ENCODE measurements around the gene GUCY1A2.

Gene GUCY1A2

GRCh38 chr11:107043242-107044006 lies 25.1 kb upstream of the GUCY1A2 start:
- Mint-ChIP-seq H3K4me3 (no peak overlapping the region), H3K9me3 (peaks cover 8% of the 10 kb centered on the region), H3K27ac (no peak overlapping the region), H3K27me3 (ENCODE audit: low read depth) (no peaks in the 10 kb centered on the region), H3K4me1 (no peaks in the 10 kb centered on the region), H3K36me3 (ENCODE audit: low read depth) (no peaks in the 10 kb centered on the region)
- no peak for TF ChIP-seq CTCF (IDR thresholded peaks at IDR 0.05; ENCODE audit: unreplicated experiment in 3 of 3)

- H3K9me3 Mint-ChIP-seq, result peaks cover 8% of the 10 kb centered on the region
- H3K4me1 Mint-ChIP-seq, result no peaks in the 10 kb centered on the region
- no peak for TF ChIP-seq CTCF (IDR thresholded peaks at IDR 0.05; ENCODE audit: unreplicated experiment in 3 of 3)
- H3K4me3 Mint-ChIP-seq, result no peak overlapping the region
- no peak overlapping the region for H3K27ac Mint-ChIP-seq
- no peaks in the 10 kb centered on the region for H3K36me3 Mint-ChIP-seq (ENCODE audit: low read depth)
- H3K27me3 Mint-ChIP-seq (ENCODE audit: low read depth), result no peaks in the 10 kb centered on the region
Observed at GRCh38 chr11:107042748-107043147, 24.5 kb upstream of the GUCY1A2 start.

- peaks cover 8% of the 10 kb centered on the region for H3K9me3 Mint-ChIP-seq
- H3K4me1 Mint-ChIP-seq, result no peaks in the 10 kb centered on the region
- TF ChIP-seq CTCF (IDR thresholded peaks at IDR 0.05; ENCODE audit: unreplicated experiment in 3 of 3), result no peak
- no peaks in the 10 kb centered on the region for H3K27me3 Mint-ChIP-seq (ENCODE audit: low read depth)
- no peak overlapping the region for H3K27ac Mint-ChIP-seq
- no peak overlapping the region for H3K4me3 Mint-ChIP-seq
- H3K36me3 Mint-ChIP-seq (ENCODE audit: low read depth), result no peaks in the 10 kb centered on the region
Observed at GRCh38 chr11:107041088-107041444, 22.8 kb upstream of the GUCY1A2 start.

GRCh38 chr11:107040433-107041087 lies 22.3 kb upstream of the GUCY1A2 start:
- H3K36me3 Mint-ChIP-seq (ENCODE audit: low read depth), result no peaks in the 10 kb centered on the region
- no peaks in the 10 kb centered on the region for H3K4me1 Mint-ChIP-seq
- peaks cover 8% of the 10 kb centered on the region for H3K9me3 Mint-ChIP-seq
- no peak overlapping the region for H3K4me3 Mint-ChIP-seq
- H3K27ac Mint-ChIP-seq, result no peak overlapping the region
- H3K27me3 Mint-ChIP-seq (ENCODE audit: low read depth), result no peaks in the 10 kb centered on the region
- no peak for TF ChIP-seq CTCF (IDR thresholded peaks at IDR 0.05; ENCODE audit: unreplicated experiment in 3 of 3)

GRCh38 chr11:107025673-107026072 lies 7.4 kb upstream of the GUCY1A2 start:
- Mint-ChIP-seq H3K27me3 (ENCODE audit: low read depth) (peaks cover 32% of the 10 kb centered on the region), H3K4me3 (no peak overlapping the region), H3K27ac (no peak overlapping the region), H3K9me3 (no peaks in the 10 kb centered on the region), H3K36me3 (ENCODE audit: low read depth) (no peaks in the 10 kb centered on the region), H3K4me1 (no peaks in the 10 kb centered on the region)
- TF ChIP-seq CTCF (IDR thresholded peaks at IDR 0.05; ENCODE audit: unreplicated experiment in 3 of 3), result no peak

- Mint-ChIP-seq H3K27ac (no peak overlapping the region), H3K9me3 (no peaks in the 10 kb centered on the region), H3K4me3 (no peak overlapping the region), H3K27me3 (ENCODE audit: low read depth) (peaks cover 49% of the 10 kb centered on the region), H3K36me3 (ENCODE audit: low read depth) (no peaks in the 10 kb centered on the region), H3K4me1 (peaks cover 23% of the 10 kb centered on the region)
- no peak for TF ChIP-seq CTCF (IDR thresholded peaks at IDR 0.05; ENCODE audit: unreplicated experiment in 3 of 3)
Observed at GRCh38 chr11:107020594-107020993, 2.3 kb upstream of the GUCY1A2 start.

All from nephron (organoid).